ENCODE data around the gene AACS. TPM values are rescaled to one million over a fixed set of nuclear protein-coding genes. Genes with fewer than 3 reads are reported as not detected.
"Not testable (repeated sequence)": the region's sequence is repeated elsewhere in the genome, so short reads cannot be mapped to it uniquely, and the experiment has no call there.

Gene AACS
- total and polyA plus RNA-seq, 4 donors, result 6.6 to 27.4 (median 12.1) TPM

- intact Hi-C loops (cut with DNase I), result no loop called here
- H3K4me3 ChIP-seq (ENCODE audit: low read length in 2 of 2), result no peak overlapping the region
- H3K36me3 ChIP-seq (ENCODE audit: control insufficient read depth in 1 of 2, insufficient read depth in 2 of 2, low read length in 1 of 2), result no peaks in the 10 kb centered on the region
- H3K4me1 ChIP-seq (ENCODE audit: control insufficient read depth in 1 of 2, insufficient read depth in 2 of 2, low read length in 2 of 2), result no peaks in the 10 kb centered on the region
- no peak for ATAC-seq (ENCODE audit: low FRiP score)
- H3K27ac ChIP-seq (ENCODE audit: low read depth in 1 of 2, low read length in 2 of 2), result no peak overlapping the region
- H3K9me3 ChIP-seq (ENCODE audit: control insufficient read depth, low read length), result no peaks in the 10 kb centered on the region
- no peak for DNase-seq
- 45 to 51% methylated on average over 5 of the region's 5 CpGs for WGBS, 2 donors
- H3K27me3 ChIP-seq (ENCODE audit: control insufficient read depth in 1 of 2, insufficient read depth in 2 of 2, low read length in 1 of 2), result no peaks in the 10 kb centered on the region
These were observed 743 bp upstream of the AACS start for GRCh38 chr12:125064492-125064891.

GRCh38 chr12:125065919-125066570 lies 810 bp downstream of the AACS start:
- H3K36me3 ChIP-seq (ENCODE audit: control insufficient read depth in 1 of 2, insufficient read depth in 2 of 2, low read length in 1 of 2), result no peaks in the 10 kb centered on the region
- no peaks in the 10 kb centered on the region for H3K9me3 ChIP-seq (ENCODE audit: control insufficient read depth, low read length)
- intact Hi-C loops (cut with DNase I), result loop anchor here in 1 of 2 donors (1.0 kb wide), 1 partner anchor 17 kb away; no protein-coding TSS in a partner anchor
- DNase-seq (no peak), ATAC-seq (ENCODE audit: low FRiP score) (peak; percentile 24)
- H3K4me1 ChIP-seq (ENCODE audit: control insufficient read depth in 1 of 2, insufficient read depth in 2 of 2, low read length in 2 of 2), result no peaks in the 10 kb centered on the region
- no peaks in the 10 kb centered on the region for H3K27me3 ChIP-seq (ENCODE audit: control insufficient read depth in 1 of 2, insufficient read depth in 2 of 2, low read length in 1 of 2)
- 53% methylated on average over 18 of the region's 18 CpGs for WGBS, 2 donors
- H3K4me3 ChIP-seq (ENCODE audit: low read length in 2 of 2), result peak overlapping the region; percentile 82 to 84
- H3K27ac ChIP-seq (ENCODE audit: low read depth in 1 of 2, low read length in 2 of 2), result no peak overlapping the region

GRCh38 chr12:125068391-125068790 lies 3.2 kb downstream of the AACS start:
- Histone ChIP-seq H3K9me3 (ENCODE audit: control insufficient read depth, low read length) (no peaks in the 10 kb centered on the region), H3K27ac (ENCODE audit: low read depth in 1 of 2, low read length in 2 of 2) (no peak overlapping the region), H3K27me3 (ENCODE audit: control insufficient read depth in 1 of 2, insufficient read depth in 2 of 2, low read length in 1 of 2) (no peaks in the 10 kb centered on the region), H3K4me3 (ENCODE audit: low read length in 2 of 2) (no peak overlapping the region), H3K4me1 (ENCODE audit: control insufficient read depth in 1 of 2, insufficient read depth in 2 of 2, low read length in 2 of 2) (no peaks in the 10 kb centered on the region), H3K36me3 (ENCODE audit: control insufficient read depth in 1 of 2, insufficient read depth in 2 of 2, low read length in 1 of 2) (no peaks in the 10 kb centered on the region)
- no peak for DNase-seq
- no peak for ATAC-seq (ENCODE audit: low FRiP score)
- 71 to 79% methylated on average over 6 of the region's 6 CpGs for WGBS, 2 donors
- intact Hi-C loops (cut with DNase I), result no loop called here

- no peak overlapping the region for H3K27ac ChIP-seq (ENCODE audit: low read depth in 1 of 2, low read length in 2 of 2)
- DNase-seq (no peak), ATAC-seq (ENCODE audit: low FRiP score) (no peak)
- H3K4me1 ChIP-seq (ENCODE audit: control insufficient read depth in 1 of 2, insufficient read depth in 2 of 2, low read length in 2 of 2), result no peaks in the 10 kb centered on the region
- no peaks in the 10 kb centered on the region for H3K9me3 ChIP-seq (ENCODE audit: control insufficient read depth, low read length)
- no peaks in the 10 kb centered on the region for H3K36me3 ChIP-seq (ENCODE audit: control insufficient read depth in 1 of 2, insufficient read depth in 2 of 2, low read length in 1 of 2)
- no peak overlapping the region for H3K4me3 ChIP-seq (ENCODE audit: low read length in 2 of 2)
- H3K27me3 ChIP-seq (ENCODE audit: control insufficient read depth in 1 of 2, insufficient read depth in 2 of 2, low read length in 1 of 2), result no peaks in the 10 kb centered on the region
- intact Hi-C loops (cut with DNase I), result no loop called here
- WGBS, 2 donors, result 44 to 55% methylated on average over 8 of the region's 8 CpGs
These were observed 4.4 kb downstream of the AACS start for GRCh38 chr12:125069616-125070015.

- Histone ChIP-seq H3K27ac (ENCODE audit: low read depth in 1 of 2, low read length in 2 of 2) (no peak overlapping the region), H3K4me3 (ENCODE audit: low read length in 2 of 2) (no peak overlapping the region), H3K9me3 (ENCODE audit: control insufficient read depth, low read length) (no peaks in the 10 kb centered on the region), H3K4me1 (ENCODE audit: control insufficient read depth in 1 of 2, insufficient read depth in 2 of 2, low read length in 2 of 2) (no peaks in the 10 kb centered on the region), H3K27me3 (ENCODE audit: control insufficient read depth in 1 of 2, insufficient read depth in 2 of 2, low read length in 1 of 2) (no peaks in the 10 kb centered on the region), H3K36me3 (ENCODE audit: control insufficient read depth in 1 of 2, insufficient read depth in 2 of 2, low read length in 1 of 2) (no peaks in the 10 kb centered on the region)
- WGBS, 2 donors, result 89% methylated on average over 6 of the region's 6 CpGs
- DNase-seq (no peak), ATAC-seq (ENCODE audit: low FRiP score) (no peak)
- intact Hi-C loops (cut with DNase I), result no loop called here
These were observed 4.9 kb downstream of the AACS start for GRCh38 chr12:125070112-125070511.

- DNase-seq (no peak), ATAC-seq (ENCODE audit: low FRiP score) (no peak)
- no peaks in the 10 kb centered on the region for H3K36me3 ChIP-seq (ENCODE audit: control insufficient read depth in 1 of 2, insufficient read depth in 2 of 2, low read length in 1 of 2)
- H3K27me3 ChIP-seq (ENCODE audit: control insufficient read depth in 1 of 2, insufficient read depth in 2 of 2, low read length in 1 of 2), result no peaks in the 10 kb centered on the region
- H3K4me3 ChIP-seq (ENCODE audit: low read length in 2 of 2), result no peak overlapping the region
- H3K27ac ChIP-seq (ENCODE audit: low read depth in 1 of 2, low read length in 2 of 2), result no peak overlapping the region
- WGBS, 2 donors, result 92% methylated on average over 11 of the region's 11 CpGs
- H3K9me3 ChIP-seq (ENCODE audit: control insufficient read depth, low read length), result no peaks in the 10 kb centered on the region
- no peaks in the 10 kb centered on the region for H3K4me1 ChIP-seq (ENCODE audit: control insufficient read depth in 1 of 2, insufficient read depth in 2 of 2, low read length in 2 of 2)
- intact Hi-C loops (cut with DNase I), result no loop called here
These were observed 5.6 kb downstream of the AACS start for GRCh38 chr12:125070661-125071390.

- DNase-seq (no peak), ATAC-seq (ENCODE audit: low FRiP score) (no peak)
- Histone ChIP-seq H3K27ac (ENCODE audit: low read depth in 1 of 2, low read length in 2 of 2) (no peak overlapping the region), H3K9me3 (ENCODE audit: control insufficient read depth, low read length) (no peaks in the 10 kb centered on the region), H3K4me1 (ENCODE audit: control insufficient read depth in 1 of 2, insufficient read depth in 2 of 2, low read length in 2 of 2) (no peaks in the 10 kb centered on the region), H3K27me3 (ENCODE audit: control insufficient read depth in 1 of 2, insufficient read depth in 2 of 2, low read length in 1 of 2) (no peaks in the 10 kb centered on the region), H3K36me3 (ENCODE audit: control insufficient read depth in 1 of 2, insufficient read depth in 2 of 2, low read length in 1 of 2) (no peaks in the 10 kb centered on the region), H3K4me3 (ENCODE audit: low read length in 2 of 2) (no peak overlapping the region)
- WGBS, 2 donors, result 95 to 96% methylated on average over 12 of the region's 12 CpGs
- intact Hi-C loops (cut with DNase I), result no loop called here
These were observed 6.2 kb downstream of the AACS start for GRCh38 chr12:125071456-125071855.

GRCh38 chr12:125072496-125072895 lies 7.3 kb downstream of the AACS start:
- intact Hi-C loops (cut with DNase I), result no loop called here
- Histone ChIP-seq H3K9me3 (ENCODE audit: control insufficient read depth, low read length) (no peaks in the 10 kb centered on the region), H3K4me1 (ENCODE audit: control insufficient read depth in 1 of 2, insufficient read depth in 2 of 2, low read length in 2 of 2) (no peaks in the 10 kb centered on the region), H3K36me3 (ENCODE audit: control insufficient read depth in 1 of 2, insufficient read depth in 2 of 2, low read length in 1 of 2) (no peaks in the 10 kb centered on the region), H3K4me3 (ENCODE audit: low read length in 2 of 2) (no peak overlapping the region), H3K27ac (ENCODE audit: low read depth in 1 of 2, low read length in 2 of 2) (no peak overlapping the region), H3K27me3 (ENCODE audit: control insufficient read depth in 1 of 2, insufficient read depth in 2 of 2, low read length in 1 of 2) (no peaks in the 10 kb centered on the region)
- DNase-seq, result no peak
- no peak for ATAC-seq (ENCODE audit: low FRiP score)
- 82 to 90% methylated on average over 2 of the region's 2 CpGs for WGBS, 2 donors

- H3K36me3 ChIP-seq (ENCODE audit: control insufficient read depth in 1 of 2, insufficient read depth in 2 of 2, low read length in 1 of 2); H3K4me3 ChIP-seq (ENCODE audit: low read length in 2 of 2); ATAC-seq (ENCODE audit: low FRiP score); H3K4me1 ChIP-seq (ENCODE audit: control insufficient read depth in 1 of 2, insufficient read depth in 2 of 2, low read length in 2 of 2); H3K9me3 ChIP-seq (ENCODE audit: control insufficient read depth, low read length); intact Hi-C loops (cut with DNase I); DNase-seq; H3K27me3 ChIP-seq (ENCODE audit: control insufficient read depth in 1 of 2, insufficient read depth in 2 of 2, low read length in 1 of 2); H3K27ac ChIP-seq (ENCODE audit: low read depth in 1 of 2, low read length in 2 of 2): not testable (repeated sequence)
- WGBS, 2 donors, result 88 to 92% methylated on average over 2 of the region's 2 CpGs
These were observed 9.1 kb downstream of the AACS start for GRCh38 chr12:125074294-125074693.
